ENCODE measurements around the gene NDUFV2.

DNA sequence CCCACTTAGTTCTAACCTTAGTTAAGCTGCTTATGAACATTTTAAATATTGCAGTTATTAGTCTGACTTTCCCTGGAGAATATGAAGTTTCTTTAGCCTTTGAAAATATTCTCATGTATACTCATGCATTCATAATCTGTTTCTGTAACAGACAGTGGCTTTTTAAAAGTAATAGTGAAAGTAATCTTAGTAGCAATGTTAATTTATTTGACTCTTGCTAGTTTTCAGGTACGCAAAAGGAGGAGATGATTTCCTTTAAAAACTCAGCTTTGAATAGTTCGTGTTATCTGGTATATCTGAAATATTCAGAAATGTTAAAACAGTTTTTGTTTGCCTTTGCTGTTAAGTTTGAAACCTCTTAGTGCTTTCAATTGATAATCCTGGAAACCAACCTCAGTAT, 37.9 kb downstream of the NDUFV2 start:
- TF ChIP-seq, protein P1, sequence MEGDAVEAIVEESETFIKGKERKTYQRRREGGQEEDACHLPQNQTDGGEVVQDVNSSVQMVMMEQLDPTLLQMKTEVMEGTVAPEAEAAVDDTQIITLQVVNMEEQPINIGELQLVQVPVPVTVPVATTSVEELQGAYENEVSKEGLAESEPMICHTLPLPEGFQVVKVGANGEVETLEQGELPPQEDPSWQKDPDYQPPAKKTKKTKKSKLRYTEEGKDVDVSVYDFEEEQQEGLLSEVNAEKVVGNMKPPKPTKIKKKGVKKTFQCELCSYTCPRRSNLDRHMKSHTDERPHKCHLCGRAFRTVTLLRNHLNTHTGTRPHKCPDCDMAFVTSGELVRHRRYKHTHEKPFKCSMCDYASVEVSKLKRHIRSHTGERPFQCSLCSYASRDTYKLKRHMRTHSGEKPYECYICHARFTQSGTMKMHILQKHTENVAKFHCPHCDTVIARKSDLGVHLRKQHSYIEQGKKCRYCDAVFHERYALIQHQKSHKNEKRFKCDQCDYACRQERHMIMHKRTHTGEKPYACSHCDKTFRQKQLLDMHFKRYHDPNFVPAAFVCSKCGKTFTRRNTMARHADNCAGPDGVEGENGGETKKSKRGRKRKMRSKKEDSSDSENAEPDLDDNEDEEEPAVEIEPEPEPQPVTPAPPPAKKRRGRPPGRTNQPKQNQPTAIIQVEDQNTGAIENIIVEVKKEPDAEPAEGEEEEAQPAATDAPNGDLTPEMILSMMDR (IDR thresholded peaks at IDR 0.05), result no peak
- no peak for TF ChIP-seq POLR2A (IDR thresholded peaks at IDR 0.05)
